ENCODE results near the gene RMND5B. TPM values are rescaled to one million over a fixed set of nuclear protein-coding genes. Genes with fewer than 3 reads are reported as not detected.

Gene RMND5B
- total RNA-seq, 1 donor from 2014 or later = 41.8 TPM

GRCh38 chr5:178189433-178189832, 58.6 kb downstream of the RMND5B start:
- TF ChIP-seq, protein P1, sequence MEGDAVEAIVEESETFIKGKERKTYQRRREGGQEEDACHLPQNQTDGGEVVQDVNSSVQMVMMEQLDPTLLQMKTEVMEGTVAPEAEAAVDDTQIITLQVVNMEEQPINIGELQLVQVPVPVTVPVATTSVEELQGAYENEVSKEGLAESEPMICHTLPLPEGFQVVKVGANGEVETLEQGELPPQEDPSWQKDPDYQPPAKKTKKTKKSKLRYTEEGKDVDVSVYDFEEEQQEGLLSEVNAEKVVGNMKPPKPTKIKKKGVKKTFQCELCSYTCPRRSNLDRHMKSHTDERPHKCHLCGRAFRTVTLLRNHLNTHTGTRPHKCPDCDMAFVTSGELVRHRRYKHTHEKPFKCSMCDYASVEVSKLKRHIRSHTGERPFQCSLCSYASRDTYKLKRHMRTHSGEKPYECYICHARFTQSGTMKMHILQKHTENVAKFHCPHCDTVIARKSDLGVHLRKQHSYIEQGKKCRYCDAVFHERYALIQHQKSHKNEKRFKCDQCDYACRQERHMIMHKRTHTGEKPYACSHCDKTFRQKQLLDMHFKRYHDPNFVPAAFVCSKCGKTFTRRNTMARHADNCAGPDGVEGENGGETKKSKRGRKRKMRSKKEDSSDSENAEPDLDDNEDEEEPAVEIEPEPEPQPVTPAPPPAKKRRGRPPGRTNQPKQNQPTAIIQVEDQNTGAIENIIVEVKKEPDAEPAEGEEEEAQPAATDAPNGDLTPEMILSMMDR (conservative IDR thresholded peaks at IDR 0.05) = no peak
- no peak for DNase-seq (ENCODE audit: extremely low spot score, unreplicated experiment)
- no peaks in the 10 kb centered on the region for H3K9me3 Mint-ChIP-seq
- H3K4me1 Mint-ChIP-seq (ENCODE audit: unreplicated experiment) = peaks cover 4% of the 10 kb centered on the region
- no peaks in the 10 kb centered on the region for H3K36me3 Mint-ChIP-seq
- H3K27ac Mint-ChIP-seq = no peak overlapping the region
- H3K4me3 Mint-ChIP-seq = no peak overlapping the region
- H3K27me3 Mint-ChIP-seq = peaks cover 8% of the 10 kb centered on the region

GRCh38 chr5:178191661-178192060, 60.8 kb downstream of the RMND5B start:
- Mint-ChIP-seq H3K9me3 (no peaks in the 10 kb centered on the region), H3K27me3 (peaks cover 13% of the 10 kb centered on the region), H3K36me3 (no peaks in the 10 kb centered on the region), H3K4me3 (no peak overlapping the region), H3K4me1 (ENCODE audit: unreplicated experiment) (peaks cover 4% of the 10 kb centered on the region), H3K27ac (no peak overlapping the region)
- TF ChIP-seq, protein P1 (conservative IDR thresholded peaks at IDR 0.05) = no peak
- DNase-seq (ENCODE audit: extremely low spot score, unreplicated experiment) = no peak

GRCh38 chr5:178192244-178192643, 61.4 kb downstream of the RMND5B start:
- H3K27me3 Mint-ChIP-seq = peaks cover 13% of the 10 kb centered on the region
- H3K36me3 Mint-ChIP-seq = no peaks in the 10 kb centered on the region
- H3K4me3 Mint-ChIP-seq = no peak overlapping the region
- no peak for DNase-seq (ENCODE audit: extremely low spot score, unreplicated experiment)
- TF ChIP-seq, protein P1 (conservative IDR thresholded peaks at IDR 0.05) = no peak
- peaks cover 4% of the 10 kb centered on the region for H3K4me1 Mint-ChIP-seq (ENCODE audit: unreplicated experiment)
- H3K27ac Mint-ChIP-seq = no peak overlapping the region
- H3K9me3 Mint-ChIP-seq = no peaks in the 10 kb centered on the region

DNA sequence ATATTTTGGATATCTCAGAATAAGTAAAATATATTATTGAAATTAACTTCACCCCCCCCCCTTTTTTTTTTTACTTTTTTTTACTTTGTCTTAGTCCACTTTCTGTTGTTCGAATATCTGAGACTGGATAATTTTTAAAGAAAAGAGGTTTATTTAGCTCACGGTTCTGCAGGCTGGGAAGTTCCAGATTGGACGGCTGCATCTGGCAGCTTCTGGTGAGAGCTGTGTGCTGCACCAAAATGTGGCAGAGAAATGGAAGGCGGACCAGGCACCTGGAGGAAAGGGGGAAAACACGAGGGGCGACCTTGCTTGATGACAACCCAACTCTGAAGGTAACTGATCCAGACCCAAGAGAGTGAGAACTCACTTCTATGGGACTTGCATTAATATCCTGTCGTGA, 62.0 kb downstream of the RMND5B start:
- H3K27ac Mint-ChIP-seq = no peak overlapping the region
- DNase-seq (ENCODE audit: extremely low spot score, unreplicated experiment) = no peak
- H3K4me3 Mint-ChIP-seq = no peak overlapping the region
- peaks cover 4% of the 10 kb centered on the region for H3K4me1 Mint-ChIP-seq (ENCODE audit: unreplicated experiment)
- no peaks in the 10 kb centered on the region for H3K9me3 Mint-ChIP-seq
- TF ChIP-seq, protein P1 (conservative IDR thresholded peaks at IDR 0.05) = no peak
- no peaks in the 10 kb centered on the region for H3K36me3 Mint-ChIP-seq
- peaks cover 13% of the 10 kb centered on the region for H3K27me3 Mint-ChIP-seq

- peaks cover 13% of the 10 kb centered on the region for H3K27me3 Mint-ChIP-seq
- DNase-seq (ENCODE audit: extremely low spot score, unreplicated experiment) = no peak
- TF ChIP-seq, protein P1 (conservative IDR thresholded peaks at IDR 0.05) = no peak
- H3K4me3 Mint-ChIP-seq = no peak overlapping the region
- no peaks in the 10 kb centered on the region for H3K36me3 Mint-ChIP-seq
- H3K9me3 Mint-ChIP-seq = no peaks in the 10 kb centered on the region
- H3K4me1 Mint-ChIP-seq (ENCODE audit: unreplicated experiment) = peaks cover 4% of the 10 kb centered on the region
- no peak overlapping the region for H3K27ac Mint-ChIP-seq
Measured at GRCh38 chr5:178193251-178193809, 62.5 kb downstream of the RMND5B start.

DNA sequence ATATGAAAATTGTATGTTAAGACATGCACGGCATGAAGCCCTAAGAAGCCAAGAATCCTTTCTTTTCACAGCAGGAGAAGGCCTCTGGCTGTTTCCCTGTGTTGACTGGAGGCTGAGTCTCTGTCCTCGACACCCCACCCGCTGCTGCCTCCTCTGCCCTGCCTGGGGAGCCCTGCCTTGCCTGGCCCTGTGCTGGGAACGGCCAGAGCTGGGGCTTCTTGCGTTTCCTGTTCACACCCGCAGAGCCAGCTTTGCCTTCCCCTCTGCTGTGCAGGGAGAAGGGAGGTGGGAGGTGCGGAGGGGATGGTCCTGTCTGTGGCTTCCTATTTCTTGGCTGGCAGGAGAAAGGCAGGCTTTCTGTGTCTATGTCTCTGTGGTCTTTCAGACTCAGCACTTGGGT, 63.2 kb downstream of the RMND5B start:
- Mint-ChIP-seq H3K27ac (no peak overlapping the region), H3K36me3 (no peaks in the 10 kb centered on the region)
- TF ChIP-seq, protein P1 (conservative IDR thresholded peaks at IDR 0.05) = no peak

More for the DNA sequence above, 63.2 kb downstream of the RMND5B start:
- no peaks in the 10 kb centered on the region for H3K9me3 Mint-ChIP-seq
- H3K4me3 Mint-ChIP-seq = no peak overlapping the region
- no peak for DNase-seq (ENCODE audit: extremely low spot score, unreplicated experiment)
- H3K4me1 Mint-ChIP-seq (ENCODE audit: unreplicated experiment) = peaks cover 4% of the 10 kb centered on the region
- H3K27me3 Mint-ChIP-seq = peaks cover 13% of the 10 kb centered on the region

Data from type B pancreatic cell (in vitro differentiated cells).